RCC 7860 (cell line): Measurements from ENCODE around the gene SIK2.

Source experiments
- DNase-seq: peaks from one replicate; pipeline ENCODE4 v3.0.0-alpha.2; 2015; ENCODE audit warnings: low spot score
- FAIRE-seq: peaks from 2 replicates; lab custom pipeline; 2012; peaks lifted over from hg19 to GRCh38; lab: Jason Lieb, UNC

Gene SIK2

DNA sequence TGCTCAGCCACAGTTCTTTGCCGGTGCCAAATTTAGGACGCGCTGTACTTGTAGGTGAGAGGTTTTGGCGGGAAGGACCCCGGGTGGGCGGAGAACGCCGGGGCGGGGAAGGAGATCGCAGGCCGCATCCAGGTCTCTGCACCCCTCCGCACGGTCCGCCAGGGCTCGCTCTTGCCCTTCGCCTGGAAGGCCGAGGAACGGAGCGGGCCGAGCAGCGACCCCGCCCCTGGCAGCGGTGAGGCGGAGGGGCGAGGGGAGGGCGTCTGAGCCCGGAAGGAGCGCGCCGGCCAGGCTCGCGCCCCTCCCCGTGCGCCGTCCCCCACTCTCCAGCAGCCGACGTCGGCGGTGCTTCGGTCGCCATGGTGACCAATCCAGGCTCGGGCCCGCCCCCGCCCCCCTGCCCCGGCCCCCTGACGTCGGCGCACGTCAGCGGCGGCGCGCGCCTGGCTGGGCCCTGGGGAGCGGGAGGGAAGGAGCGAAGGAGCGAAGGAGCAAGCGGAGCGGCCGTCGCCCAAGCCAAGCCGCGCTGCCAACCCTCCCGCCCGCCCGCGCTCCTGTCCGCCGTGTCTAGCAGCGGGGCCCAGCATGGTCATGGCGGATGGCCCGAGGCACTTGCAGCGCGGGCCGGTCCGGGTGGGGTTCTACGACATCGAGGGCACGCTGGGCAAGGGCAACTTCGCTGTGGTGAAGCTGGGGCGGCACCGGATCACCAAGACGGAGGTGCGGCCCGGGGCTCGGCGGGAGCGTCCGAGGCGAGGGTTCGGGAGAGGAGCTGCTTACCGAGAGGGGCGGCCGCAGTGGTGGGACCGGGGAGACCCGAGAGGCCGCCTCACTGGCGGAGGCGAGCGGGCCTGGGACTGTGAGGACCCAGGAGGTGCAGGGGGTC is at the start of gene SIK2:
Gene SIK2, plus strand, starts transcription at position 471 of the 886 bp plus-strand sequence. Its CDS starts 115 bp downstream, at position 586.
- peak; percentile 82 for DNase-seq
- FAIRE-seq: no peak

DNA sequence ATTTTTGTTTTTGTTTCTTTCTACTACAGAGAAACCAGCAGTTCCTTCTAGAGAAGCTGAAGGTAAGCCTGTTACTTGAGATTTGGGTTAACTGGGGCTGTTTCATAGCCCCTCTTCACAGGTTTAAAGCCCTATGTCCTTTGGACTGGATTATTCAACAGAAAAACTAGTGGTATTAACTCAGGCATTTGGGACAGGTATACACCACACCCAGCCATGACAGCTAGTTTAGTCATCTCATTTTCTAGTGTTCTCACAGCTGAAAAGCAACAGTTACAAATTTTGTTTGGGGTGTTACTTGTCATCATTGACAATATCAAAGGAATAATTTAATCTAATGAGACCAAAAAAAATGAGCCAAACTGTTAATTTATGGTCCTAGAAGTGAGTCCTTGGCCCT is 47.7 kb upstream of the SIK2 start:
- no peak for FAIRE-seq
- no peak for DNase-seq

DNA sequence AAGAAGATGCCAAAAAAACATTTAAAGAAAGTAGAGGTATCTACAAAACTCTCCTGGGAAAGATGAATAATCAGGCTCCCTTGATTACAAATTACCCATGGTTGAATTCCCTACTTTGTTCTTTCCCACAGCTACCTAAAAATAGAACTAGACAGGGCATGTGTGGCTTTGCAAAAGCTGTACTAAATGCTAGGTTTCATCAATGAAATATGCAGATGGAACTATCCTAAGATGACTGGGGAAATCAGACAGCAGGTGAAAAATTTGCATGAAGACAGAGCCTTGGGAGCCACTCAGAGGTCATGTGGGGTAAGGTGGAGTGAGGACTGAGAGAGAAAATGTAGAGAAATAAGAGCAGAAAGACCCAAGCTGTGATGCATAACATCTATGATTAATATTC is 47.0 kb upstream of the SIK2 start:
- FAIRE-seq (no peak), DNase-seq (no peak)

DNA sequence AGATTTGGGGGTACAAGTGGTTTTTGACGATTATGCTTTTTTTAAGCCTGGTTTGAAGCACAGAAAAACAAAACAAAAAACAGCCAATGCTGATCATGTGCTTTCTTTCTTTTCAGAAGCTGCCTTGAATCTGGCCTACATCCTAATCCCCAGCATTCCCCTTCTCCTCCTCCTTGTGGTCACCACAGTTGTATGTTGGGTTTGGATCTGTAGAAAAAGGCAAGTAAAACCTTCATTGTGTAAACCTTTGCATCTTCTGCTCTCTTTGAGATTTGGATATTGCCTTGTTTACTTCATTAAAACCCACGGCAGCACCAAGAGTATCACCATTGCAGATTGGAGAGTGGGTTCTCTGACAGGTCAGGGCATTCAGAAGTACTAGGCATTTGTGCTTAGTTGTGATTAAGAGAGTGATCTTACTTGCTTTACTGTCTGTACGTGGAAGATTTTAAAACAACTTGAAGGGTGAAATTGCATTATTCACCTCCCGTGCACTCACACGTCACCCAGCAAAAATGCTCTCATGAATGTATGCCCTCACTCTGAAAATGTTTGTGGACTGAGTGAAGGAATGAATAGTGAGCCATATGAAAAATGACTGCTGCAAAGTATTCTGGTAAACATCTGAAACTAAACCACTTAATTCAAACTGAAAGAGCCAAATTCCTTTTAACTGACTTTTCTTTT is 44.7 kb upstream of the SIK2 start:
- peak; percentile 93 for DNase-seq
- peak; percentile 90 for FAIRE-seq

DNA sequence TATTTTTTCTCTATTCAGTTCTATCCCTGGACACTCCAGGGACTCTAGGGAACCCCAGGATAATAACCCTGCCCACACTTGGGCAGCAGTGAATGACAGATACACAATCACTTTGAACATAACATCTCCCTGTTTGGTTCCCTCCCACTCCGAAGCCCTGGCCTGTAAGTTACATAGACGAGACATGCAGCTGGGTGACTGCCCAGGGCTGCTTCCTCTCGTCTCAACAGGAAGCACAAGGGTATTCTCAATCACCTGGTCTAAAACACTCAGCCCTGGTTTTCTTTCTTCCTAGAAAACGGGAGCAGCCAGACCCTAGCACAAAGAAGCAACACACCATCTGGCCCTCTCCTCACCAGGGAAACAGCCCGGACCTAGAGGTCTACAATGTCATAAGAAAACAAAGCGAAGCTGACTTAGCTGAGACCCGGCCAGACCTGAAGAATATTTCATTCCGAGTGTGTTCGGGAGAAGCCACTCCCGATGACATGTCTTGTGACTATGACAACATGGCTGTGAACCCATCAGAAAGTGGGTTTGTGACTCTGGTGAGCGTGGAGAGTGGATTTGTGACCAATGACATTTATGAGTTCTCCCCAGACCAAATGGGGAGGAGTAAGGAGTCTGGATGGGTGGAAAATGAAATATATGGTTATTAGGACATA is 42.3 kb upstream of the SIK2 start:
- FAIRE-seq (no peak), DNase-seq (no peak)

DNA sequence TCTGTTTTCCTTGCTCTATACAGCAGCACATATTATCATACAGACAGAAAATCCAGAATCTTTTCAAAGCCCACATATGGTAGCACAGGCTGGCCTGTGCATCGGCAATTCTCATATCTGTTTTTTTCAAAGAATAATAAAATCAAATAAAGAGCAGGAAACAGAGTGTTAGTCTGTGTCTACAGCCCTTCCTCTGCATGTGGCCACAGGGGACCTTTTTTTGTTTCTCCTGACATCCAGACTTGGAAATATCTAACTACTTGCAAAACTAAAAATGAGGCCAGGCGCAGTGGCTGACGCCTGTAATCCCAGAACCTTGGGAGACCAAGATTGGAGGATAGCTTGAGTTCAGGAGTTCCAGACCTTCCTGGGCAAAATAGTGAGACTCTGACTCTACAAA is 41.4 kb upstream of the SIK2 start:
- no peak for FAIRE-seq
- no peak for DNase-seq

DNA sequence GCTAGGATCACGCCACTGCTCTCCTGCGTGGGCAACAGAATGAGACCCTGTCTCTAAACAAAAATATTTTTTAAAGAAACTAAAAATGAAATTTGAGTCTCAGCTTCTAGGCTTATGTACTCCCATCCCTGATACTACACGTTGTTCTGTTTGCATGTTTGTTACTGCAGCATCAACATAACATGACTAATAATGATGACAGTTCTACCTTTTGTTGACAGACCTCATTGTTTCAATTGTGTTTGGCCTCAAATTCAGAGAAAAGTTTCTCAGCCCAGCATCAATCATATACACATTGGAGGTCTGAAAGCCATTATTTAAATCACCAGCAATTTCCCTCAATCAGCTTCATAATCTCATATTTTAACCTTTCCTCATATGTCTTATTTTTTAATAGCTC is 40.9 kb upstream of the SIK2 start:
- DNase-seq (no peak), FAIRE-seq (no peak)

DNA sequence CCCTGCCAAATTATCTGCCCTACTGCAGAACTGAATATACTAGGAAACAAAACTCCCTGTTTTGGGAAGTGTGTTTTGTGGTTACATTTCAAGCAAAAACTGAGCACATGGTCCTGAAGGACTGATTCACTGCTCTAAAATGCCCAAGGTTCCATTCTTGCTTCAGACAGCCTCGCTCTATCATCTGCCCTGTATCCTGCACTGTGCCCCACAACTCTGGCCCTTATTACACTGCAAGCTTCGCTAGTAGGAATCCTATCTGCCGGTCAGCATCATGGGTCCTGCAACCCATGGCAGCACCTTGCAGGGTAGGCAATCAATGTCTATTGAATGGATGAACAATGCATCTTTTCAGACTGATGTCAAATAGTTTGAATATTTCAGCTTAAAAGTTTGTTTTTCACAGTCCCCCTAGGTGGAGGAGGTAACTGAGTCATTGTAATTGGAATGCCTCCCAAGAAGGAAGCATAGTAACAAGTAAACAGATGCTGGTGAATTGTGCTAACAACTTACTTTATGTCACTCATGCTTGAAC is 40.4 kb upstream of the SIK2 start:
- FAIRE-seq: no peak

DNA sequence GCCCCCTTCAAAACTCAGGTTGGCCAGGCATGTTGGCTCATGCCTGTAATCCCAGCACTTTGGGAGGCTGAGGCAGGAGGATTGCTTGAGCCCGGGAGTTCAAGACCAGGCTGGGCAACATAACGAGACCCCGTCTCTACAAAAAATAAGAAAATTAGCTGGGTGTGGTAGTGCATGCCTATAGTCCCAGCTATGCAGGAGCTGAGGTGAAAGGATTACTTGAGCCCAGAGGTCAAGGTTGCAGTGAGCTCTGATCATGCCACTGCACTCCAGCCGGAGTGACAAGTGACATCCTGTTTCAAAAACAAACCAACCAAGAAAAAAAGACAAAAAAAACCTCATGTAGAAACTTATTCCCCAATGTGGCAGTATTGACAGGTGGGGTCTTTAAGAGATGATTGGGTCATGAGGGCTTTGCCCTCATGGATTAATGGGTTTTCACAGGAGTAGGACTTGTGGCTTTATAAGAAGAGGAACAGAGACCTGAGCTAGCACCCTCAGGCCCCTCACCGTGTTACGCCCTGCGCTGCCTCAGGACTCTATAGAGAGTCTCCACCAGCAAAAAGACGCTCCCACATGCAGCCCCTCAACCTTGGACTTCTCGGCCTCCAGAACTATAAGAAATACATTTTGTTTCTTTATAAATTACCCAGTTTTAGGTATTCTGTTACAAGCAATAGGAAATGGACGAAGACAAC is 39.4 kb upstream of the SIK2 start:
- no peak for FAIRE-seq
- DNase-seq: no peak

More for the DNA sequence above, 40.4 kb upstream of the SIK2 start:
- DNase-seq: peak; percentile 68

DNA sequence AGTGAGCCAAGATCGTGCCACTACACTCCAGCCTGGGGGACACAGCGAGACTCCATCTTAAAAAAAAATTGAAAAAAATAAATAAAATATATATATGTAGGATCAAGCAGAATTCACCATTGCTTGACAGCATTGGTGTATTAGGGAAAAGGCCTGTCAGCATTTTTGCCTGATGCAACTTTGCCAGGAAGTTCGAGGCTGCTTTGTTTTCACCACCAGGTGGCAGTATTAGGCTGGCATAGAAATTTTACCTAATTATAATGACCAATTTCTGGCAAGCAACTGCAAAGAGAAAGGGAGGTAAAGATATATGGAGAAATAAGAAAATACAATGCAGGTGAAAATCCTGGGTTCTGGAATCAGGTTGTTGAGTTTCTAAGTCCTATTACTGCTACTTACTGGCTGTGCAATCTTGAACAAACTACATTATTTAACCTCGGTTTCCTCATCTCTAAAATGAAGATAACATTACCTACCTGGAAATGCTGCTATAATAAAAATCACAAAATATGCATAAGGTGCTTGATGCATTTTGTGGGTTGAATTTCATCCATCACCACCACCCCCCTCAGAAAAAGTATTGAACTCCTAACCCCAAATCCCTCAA is 37.0 kb upstream of the SIK2 start:
- peak; percentile 57 for FAIRE-seq
- DNase-seq: peak; percentile 37

DNA sequence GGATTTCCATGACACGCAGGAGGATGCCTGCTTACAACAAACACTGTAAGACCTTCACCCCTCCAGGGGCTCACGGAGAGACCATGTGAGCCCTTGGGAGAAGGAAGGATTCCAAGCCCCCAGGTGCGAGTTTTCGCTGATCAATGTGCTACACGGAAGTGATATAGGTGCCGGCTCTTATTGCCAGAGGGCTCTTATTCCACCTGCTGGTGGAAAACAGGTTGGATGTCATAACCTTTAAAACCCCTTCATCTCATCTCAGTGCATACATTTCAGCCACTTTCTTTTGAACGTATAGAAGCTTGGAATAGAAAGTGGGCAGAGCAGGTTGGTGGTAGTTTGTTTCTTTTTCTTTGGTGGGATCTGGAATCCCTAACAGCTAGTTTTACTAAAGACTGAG is 35.9 kb upstream of the SIK2 start:
- no peak for FAIRE-seq
- DNase-seq: no peak

DNA sequence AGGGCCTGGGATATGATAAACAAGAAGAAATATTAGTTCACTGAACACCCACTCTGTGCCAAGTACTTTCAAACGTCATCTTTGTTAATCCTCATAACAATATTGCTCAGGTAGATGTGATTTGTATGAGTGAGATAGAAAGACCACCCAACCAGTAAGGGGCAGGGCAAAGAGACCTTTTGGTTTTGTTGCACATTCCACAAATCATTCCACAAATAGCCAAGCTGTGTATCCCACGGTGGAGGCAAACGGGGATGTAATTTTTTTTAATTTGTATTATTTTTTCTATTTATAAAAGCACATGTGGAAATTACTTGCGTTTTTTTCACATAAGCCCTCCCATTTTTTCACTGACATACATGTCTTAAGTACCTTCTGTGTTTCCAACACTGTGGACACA is 32.8 kb upstream of the SIK2 start:
- no peak for FAIRE-seq
- no peak for DNase-seq

DNA sequence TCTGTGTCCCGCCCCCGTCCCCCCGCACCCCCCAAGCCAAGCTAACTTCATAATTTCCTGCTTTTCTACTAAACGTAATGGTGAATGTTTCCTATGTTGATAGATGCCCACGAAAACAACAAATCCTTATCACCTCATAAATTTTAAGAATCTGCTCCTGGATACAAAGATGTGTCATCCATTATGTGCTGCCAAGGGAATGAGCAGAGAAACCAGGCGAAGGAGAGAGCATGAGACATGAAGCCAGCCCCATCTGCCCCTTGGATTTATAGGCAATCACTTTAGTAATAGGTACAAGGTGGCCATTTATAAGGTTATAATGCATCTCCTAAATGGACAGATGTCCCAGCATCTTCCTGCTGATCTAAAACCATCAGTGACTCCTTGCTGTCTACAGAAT is 31.5 kb upstream of the SIK2 start:
- FAIRE-seq (no peak), DNase-seq (no peak)

DNA sequence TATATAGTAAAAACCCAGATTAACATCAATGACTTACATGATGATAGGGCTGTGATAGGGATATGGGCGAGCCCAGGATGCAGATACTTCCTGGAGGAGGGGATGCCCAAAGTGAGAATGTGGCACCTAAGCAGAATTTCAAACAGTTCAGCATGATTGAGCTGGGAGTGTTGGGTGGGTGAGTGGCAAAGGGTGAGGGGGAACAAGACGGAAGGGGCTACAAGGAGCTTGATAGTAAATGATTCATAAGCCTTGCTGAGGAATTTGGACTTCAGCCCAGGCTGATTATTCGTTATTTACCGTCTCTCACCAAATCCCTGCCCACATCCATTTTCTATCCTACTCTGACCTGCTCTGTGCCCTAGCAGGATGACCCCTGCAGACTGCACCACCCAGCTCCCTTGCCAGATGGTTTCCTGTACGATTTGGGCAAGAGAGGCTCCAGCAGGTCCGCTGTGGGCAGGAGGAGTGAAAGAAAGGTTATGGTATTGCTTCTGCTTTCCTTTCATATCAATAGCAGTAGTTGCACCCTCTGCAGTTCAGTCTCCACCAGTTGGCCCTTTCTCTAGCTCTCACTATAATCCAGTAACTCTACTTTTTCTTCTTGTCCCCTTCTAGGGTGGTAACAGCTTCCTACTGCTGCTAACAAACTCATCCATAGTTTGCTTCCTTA is 30.3 kb upstream of the SIK2 start:
- no peak for FAIRE-seq
- peak; percentile 39 for DNase-seq

DNA sequence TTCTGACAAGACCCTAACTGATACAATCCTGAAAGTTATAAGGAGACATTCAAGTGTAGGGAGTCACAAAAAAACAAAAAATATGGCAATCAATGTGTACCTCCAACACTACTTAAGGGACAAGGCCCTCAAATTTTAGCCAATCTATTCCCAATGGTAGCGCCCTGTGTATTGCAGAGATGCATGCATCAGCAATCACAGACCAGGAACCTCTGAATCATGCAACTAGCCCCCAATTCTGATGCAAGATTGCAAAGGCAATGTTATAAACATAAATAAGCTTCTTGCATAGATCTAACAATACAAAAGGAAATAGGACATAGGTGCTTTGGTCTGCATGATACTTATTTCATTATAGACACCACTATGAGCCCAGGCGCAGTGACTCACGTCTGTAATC is 29.7 kb upstream of the SIK2 start:
- DNase-seq (no peak), FAIRE-seq (no peak)

DNA sequence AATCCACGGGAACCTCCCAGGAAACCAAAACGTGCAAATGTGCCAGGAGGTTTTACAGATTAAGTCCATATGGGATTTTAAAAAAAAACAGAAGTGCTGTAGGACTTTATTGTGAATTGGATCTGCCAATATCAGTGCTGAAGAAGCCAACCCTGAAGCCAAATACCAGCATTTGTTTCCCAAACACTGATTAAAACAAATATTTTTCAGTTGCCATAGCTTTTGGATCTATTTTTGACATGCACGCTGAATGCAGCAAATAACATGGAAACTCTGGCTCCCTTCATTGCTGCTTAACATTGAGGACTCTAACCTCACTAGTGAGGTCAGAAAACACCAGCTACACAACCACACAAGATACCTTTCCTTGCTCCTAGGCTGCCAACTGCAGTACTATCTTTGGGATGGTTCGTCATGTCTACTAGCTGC is 28.4 kb upstream of the SIK2 start:
- no peak for FAIRE-seq

DNA sequence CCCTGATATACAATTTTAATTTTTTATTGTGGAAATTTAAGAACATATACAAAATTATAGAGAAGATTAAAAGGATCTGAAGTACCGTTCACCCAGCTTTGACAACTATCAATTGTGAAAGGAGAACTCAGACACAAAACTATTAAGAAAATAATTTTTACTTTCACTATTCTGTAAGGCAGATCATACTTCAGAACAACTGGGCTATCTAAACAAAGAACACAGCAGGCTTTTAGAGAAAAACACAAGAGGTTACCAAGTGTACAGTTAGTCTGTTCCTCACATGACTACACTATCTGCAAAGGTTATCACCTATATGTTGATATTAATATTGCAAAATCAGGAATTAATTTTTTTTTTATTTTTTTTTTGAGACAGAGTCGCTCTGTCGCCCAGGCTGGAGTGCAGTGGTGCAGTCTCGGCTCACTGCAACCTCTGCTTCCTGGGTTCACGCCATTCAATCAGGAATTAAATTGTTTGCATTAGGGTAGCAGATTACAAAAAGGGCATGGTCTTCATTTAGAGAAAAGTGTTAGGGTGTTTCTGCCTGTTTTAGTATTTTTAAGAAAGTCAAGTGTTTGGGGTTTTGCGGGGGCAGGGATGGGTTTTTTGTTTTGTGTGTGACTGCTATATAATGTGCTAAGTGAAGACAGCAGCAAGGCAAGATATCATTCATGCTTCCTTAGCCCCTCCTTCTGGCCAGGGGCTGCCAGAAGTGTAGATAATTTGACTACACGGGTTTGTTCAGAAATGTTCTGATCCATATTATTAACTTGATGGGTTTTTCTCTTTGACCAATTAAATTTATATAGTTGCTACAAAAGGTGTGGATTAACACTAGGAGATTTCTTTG is 27.6 kb upstream of the SIK2 start:
- FAIRE-seq: no peak
- no peak for DNase-seq

More for the DNA sequence above, 28.4 kb upstream of the SIK2 start:
- no peak for DNase-seq

DNA sequence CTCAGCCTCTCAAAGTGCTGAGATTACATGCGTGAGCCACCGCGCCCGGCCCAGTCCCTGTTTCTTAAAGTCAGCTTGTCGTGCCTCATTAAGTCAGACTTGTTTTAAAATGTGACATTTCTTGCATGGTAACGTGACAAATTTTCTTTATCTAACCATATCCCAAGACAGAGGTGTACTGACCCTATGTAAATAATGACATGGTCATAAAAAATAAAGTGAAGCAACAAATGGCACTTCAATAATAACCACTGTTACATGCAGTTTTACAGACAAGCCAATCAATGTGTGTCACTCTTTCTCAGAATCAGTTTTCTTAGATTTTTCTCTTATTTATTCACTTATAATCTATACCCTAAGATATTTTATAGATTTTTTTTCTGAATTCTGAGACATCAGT is 26.5 kb upstream of the SIK2 start:
- FAIRE-seq (no peak), DNase-seq (no peak)

DNA sequence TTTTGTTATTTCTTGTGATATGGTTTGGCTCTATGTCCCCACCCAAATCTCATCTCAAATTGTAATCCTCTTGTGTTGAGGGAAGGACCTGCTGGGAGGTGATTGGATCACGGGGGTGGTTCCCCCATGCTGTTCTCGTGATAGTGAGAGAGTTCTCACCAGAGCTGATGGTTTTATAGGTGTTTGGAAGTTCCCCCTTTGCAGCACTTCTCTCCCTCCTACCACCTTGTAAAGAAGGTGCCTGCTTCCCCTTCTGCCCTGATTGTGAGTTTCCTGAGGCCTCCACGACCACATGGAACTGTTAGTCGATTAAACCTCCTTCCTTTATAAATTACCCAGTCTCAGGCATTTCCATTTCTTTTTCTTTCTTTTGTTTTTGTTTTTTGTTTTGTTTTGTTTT is 24.4 kb upstream of the SIK2 start:
- DNase-seq (no peak), FAIRE-seq (no peak)
